HG03159 (cell line): Measurements from ENCODE around the gene SULT1A1.
"Not testable (repeated sequence)": the region's sequence is repeated elsewhere in the genome, so short reads cannot be mapped to it uniquely, and the experiment has no call there.

Experiments used
- ATAC-seq: cut with Tn5 transposase; IDR thresholded peaks from one replicate; pipeline ENCODE4 v1.9.1; 2021; ENCODE audit warnings: mild to moderate bottlenecking, moderate library complexity; ENCODE audit not compliant: unreplicated experiment

SULT1A1 gene

GRCh38 chr16:28609631-28610594, at the start of gene SULT1A1:
Gene SULT1A1, minus strand, starts transcription at chr16:28610044. Its CDS starts 1,189 bp downstream, at chr16:28608855.
- no peak for ATAC-seq

GRCh38 chr16:28639959-28640358, 30.1 kb upstream of the SULT1A1 start:
- not testable (repeated sequence) for ATAC-seq

- ATAC-seq, result not testable (repeated sequence)
These were observed 28.5 kb upstream of the SULT1A1 start for GRCh38 chr16:28638359-28638758.

DNA sequence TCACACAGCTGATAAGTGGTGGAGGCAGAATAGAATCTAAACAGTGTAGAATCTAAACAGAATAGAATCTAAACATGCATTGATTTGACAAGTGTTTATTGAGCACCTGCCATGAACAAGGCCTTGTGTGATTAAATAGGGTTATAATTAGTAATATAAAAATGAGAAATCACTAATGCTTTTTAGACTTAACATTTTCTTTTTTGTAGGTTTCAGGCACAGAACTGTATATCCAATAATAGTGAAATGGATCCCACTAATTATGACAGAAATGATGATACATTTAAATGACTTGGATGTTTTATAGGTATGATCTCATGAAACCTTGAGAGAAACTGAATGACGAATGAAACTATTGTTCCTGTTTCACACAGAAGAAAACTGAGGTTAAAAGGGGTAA, 27.9 kb upstream of the SULT1A1 start, which contains the start of gene NPIPB8:
Gene NPIPB8 (plus strand): TSS at position 301 of the 400 bp plus-strand sequence. CDS start 296 bp downstream, outside the sequence.
- not testable (repeated sequence) for ATAC-seq

GRCh38 chr16:28636093-28636823, 26.4 kb upstream of the SULT1A1 start:
- not testable (repeated sequence) for ATAC-seq

DNA sequence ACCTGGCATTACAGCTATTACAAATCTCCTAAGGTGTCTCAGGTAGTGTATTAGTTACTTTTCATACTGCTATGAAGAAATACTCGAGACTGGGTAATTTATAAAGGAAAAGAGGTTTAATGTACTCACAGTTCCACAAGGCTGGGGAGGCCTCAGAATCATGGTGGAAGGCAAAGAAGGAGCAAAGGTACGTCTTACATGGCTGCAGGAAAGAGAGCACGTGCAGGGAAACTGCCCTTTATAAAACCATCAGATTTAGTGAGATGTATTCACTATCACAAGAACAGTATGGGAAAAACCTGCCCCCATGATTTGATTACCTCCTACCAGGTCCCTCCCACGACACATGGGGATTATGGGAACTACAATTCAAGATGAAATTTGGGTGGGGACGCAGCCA, 21.1 kb upstream of the SULT1A1 start:
- not testable (repeated sequence) for ATAC-seq

DNA sequence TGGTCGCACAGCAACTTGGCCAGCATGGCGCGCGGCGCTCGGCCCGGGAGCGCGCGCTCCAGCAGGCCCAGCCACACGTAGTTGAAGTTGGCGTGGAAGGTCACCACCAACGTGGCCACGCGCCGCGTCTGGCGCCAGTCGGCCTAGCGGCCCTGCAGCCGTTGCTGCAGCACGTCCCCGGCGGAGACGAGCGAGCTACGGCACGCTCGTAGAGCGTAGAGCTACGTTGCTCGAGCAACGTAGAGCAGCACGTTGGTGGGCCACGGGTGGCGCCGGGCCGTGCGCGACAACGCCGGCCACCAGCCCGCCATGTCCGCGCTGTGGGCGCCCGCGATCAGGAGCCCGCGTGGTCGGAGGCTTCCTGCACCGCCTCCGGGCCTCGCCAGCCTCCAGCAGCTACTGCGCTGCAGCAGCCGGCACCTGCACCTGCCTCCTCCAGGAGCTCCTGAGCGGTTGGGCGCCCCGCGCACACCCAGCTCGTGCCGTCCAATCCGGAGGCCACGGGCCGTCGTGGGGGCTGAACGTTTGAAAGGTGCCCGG, 13.4 kb upstream of the SULT1A1 start:
- ATAC-seq, result no peak

DNA sequence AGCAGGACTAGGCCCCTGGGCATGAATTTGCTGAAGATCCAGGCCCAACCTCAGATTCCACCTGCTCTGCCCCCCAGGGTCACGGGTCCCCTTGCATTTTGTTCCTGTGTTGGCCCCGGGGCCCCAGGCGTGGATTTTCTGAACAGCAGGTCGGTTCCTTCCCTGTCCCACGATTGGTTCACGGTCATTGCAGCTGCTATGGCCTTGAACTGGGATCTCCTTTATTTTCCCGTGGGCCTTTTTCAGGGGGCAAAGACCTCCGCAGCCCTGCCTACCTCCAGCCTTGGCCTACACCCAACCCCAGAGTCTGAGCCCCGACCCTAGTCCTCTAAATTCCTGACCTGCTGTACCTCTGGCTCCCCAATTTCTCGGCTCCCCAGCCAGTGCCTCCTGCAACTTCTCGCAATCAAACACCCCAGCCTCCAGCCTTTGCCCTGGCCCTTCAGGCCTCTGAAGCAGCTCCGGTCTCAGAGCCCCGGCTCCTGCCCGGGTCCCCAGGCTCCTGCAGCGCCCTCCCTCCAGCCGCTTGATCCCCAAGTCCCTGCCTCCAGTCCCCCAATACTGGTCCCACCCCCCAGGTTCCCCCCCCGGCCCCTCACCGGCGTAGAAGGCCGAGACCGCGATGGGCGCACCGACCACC, 12.8 kb upstream of the SULT1A1 start:
- not testable (repeated sequence) for ATAC-seq

DNA sequence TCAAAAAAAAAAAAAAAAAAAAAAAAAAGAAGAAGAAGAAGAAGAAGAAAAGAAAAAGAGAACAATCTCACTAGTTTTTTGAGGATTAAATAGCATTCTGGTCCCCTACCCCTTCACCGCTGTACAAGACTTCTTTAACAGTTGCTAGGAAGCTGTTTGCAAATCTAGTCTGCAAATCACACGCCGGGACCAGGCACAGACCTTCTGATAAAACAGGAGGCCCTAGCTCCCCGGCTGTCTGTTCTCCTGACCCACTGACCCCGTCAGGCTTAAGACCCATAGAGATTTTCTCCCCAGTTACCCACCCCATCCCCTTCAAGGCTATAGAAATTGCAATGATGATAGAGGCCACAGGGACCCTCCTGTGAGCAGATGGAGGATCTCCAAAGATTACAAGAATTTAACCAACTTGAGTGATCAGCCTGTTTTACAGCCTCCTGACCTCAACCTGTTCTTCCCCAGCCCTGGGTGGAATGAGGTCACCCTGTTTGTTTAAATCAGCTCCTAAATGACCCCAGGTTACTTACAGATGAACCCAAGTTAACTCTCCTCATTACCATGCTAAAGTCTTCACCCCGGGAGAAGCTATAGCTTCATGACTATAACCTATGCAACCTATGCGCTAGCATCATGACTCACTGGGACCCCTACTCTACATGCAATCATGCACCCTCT, 11.8 kb upstream of the SULT1A1 start:
- no peak for ATAC-seq

DNA sequence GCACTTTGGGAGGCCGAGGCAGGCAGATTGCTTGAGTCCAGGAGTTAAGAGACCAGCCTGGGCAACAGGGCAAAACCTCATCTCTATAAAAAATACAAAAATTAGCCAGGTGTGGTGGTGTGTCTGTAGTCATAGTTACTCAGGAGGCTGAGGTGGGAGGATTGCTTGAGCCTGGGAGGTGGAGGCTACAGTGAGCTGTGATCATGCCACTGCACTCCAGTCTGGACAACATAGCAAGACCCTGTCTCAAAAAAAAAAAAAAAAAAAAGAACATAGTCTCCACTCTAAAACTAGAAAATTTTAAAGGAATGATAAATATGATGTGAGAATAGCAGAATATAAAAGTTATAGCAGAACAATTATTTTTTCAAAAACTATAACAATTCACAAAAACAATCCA, 10.5 kb upstream of the SULT1A1 start:
- not testable (repeated sequence) for ATAC-seq

- no peak for ATAC-seq
These were observed 8.0 kb upstream of the SULT1A1 start for GRCh38 chr16:28617874-28618273.

- ATAC-seq, result no peak
These were observed 6.8 kb upstream of the SULT1A1 start for GRCh38 chr16:28616636-28617035.

DNA sequence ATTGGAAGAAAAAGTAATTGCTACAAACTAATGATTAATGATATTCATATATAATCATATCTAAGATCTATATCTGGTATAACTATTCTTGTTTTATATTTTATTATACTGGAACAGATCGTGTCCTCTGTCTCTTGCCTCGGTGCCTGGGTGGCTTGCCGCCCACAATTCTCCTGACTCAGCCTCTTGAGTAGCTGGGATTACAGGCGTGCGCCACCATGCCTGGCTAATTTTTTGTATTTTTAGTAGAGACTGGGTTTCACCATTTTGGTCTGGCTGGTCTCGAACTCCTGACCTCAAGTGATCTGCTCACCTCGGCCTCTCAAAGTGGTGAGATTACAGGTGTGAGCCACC, 6.4 kb upstream of the SULT1A1 start:
- not testable (repeated sequence) for ATAC-seq

GRCh38 chr16:28615486-28616223, 5.8 kb upstream of the SULT1A1 start:
- ATAC-seq, result not testable (repeated sequence)

- ATAC-seq, result not testable (repeated sequence)
These were observed 4.7 kb upstream of the SULT1A1 start for GRCh38 chr16:28614561-28614960.

DNA sequence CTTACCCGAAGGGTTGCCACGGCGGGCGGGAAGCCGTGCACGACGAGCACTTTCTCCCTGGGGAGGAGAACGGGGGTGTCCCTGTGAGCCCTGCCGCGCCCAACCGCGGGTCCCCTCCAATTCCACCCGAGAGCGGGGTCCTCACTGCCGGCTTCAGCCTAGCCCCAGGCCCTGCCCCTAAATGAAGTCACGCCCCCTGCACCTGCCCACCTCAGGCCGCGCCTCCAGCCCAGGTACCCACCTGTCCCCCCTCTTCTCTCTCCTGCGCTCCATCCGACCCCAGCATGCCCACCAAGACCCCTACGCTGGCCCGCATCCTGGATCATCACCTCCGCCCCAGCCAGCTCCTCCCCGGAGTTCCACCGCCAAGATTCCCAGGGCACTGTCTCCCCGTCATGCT, 4.1 kb upstream of the SULT1A1 start:
- not testable (repeated sequence) for ATAC-seq

GRCh38 chr16:28612359-28613280, 2.8 kb upstream of the SULT1A1 start:
- not testable (repeated sequence) for ATAC-seq

DNA sequence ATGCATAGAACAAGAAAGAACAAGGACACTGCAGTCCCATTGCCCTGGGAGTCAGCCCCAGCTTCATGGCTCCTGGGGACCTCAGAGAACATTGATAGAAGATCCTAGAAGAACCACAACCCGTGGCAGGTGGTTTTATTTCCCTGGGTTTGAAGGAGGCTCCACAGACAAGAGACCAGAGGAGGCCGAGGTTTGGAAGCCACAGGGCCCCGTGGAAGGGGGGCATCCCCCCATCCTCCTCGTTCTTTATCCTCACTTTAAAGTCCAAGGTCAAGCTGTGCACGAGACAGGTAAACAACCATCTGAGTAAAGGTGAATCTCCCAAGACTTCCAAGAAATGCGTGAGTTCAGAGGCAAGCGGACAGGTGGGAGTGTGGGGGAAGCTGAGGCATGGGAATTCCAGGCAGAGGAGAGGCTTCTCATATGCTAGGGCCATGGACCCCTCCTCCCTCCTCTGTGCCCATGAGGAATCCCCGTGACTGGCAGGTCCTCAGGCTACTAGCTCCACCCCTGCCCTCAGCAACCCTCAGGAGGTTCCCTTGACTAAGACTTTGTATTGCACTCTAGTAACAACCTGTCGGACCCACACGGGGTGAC, 849 bp upstream of the SULT1A1 start:
- ATAC-seq, result no peak
